SK-N-SH (cell line): Measurements from ENCODE around the gene TAS2R19.

Experiments used
- NRF1 ChIP-seq: IDR thresholded peaks from 2 replicates; pipeline ENCODE4 v1.6.1; 2012; ENCODE audit warnings: low read depth, mild to moderate bottlenecking, low read length
- RAD21 ChIP-seq: IDR thresholded peaks from 2 replicates; pipeline ENCODE4 v1.6.1; 2012; ENCODE audit warnings: mild to moderate bottlenecking, low read length
- RXRA ChIP-seq: IDR thresholded peaks from 2 replicates; pipeline ENCODE4 v1.4.0; 2012; ENCODE audit warnings: low read depth, mild to moderate bottlenecking, borderline replicate concordance
- YY1 ChIP-seq: IDR thresholded peaks from 2 replicates; pipeline ENCODE4 v1.4.0; 2012; ENCODE audit warnings: low read depth, mild to moderate bottlenecking
- ZBTB33 ChIP-seq: IDR thresholded peaks from 2 replicates; pipeline ENCODE4 v1.4.0; 2012; ENCODE audit warnings: low read depth, borderline replicate concordance

DNA sequence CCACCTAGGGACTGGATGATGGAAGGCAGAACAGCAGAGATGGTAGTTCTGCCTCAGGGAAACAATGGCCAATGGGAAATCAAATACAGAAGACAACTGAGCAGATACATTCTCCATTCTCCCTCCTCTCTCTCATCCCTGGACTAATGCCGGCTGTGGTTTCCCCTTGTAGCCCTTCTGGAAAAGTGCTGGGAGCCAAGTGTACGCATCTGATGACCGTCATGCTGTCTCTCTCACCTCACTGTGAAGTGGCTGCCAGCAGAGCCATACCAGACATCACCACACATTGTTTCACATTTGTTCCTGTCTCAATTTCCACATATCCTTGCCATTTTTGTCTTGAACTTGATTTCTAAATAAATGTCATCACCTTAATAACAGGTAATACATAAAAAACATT is 36.6 kb upstream of the TAS2R19 start:
- TF ChIP-seq ZBTB33 (no peak), RAD21 (no peak), RXRA (no peak), YY1 (no peak), NRF1 (no peak)
